Subcutaneous preadipocyte (primary cell): Measurements from ENCODE around the gene RALGAPA2. TPM values are rescaled to one million over a fixed set of nuclear protein-coding genes. Genes with fewer than 3 reads are reported as not detected.

Source experiments
- small RNA-seq: library from RNA; depleted of rRNA; stranded (forward); fragments of <200 nt; gene quantifications from one replicate; pipeline ENCODE3, GENCODE V24; 2012
- total RNA-seq: library from RNA; depleted of rRNA; stranded (reverse); fragments of >200 nt; gene quantifications from 2 replicates; pipeline ENCODE4 v1.2.3, GENCODE V29; 2012

Gene RALGAPA2
- total RNA-seq = 5.1 and 5.7 TPM in 2 replicates

GRCh38 chr20:20712474-20713243, at the start of gene RALGAPA2:
RALGAPA2 (minus strand) TSS chr20:20712644; CDS start chr20:20712480, 164 bp downstream.

DNA sequence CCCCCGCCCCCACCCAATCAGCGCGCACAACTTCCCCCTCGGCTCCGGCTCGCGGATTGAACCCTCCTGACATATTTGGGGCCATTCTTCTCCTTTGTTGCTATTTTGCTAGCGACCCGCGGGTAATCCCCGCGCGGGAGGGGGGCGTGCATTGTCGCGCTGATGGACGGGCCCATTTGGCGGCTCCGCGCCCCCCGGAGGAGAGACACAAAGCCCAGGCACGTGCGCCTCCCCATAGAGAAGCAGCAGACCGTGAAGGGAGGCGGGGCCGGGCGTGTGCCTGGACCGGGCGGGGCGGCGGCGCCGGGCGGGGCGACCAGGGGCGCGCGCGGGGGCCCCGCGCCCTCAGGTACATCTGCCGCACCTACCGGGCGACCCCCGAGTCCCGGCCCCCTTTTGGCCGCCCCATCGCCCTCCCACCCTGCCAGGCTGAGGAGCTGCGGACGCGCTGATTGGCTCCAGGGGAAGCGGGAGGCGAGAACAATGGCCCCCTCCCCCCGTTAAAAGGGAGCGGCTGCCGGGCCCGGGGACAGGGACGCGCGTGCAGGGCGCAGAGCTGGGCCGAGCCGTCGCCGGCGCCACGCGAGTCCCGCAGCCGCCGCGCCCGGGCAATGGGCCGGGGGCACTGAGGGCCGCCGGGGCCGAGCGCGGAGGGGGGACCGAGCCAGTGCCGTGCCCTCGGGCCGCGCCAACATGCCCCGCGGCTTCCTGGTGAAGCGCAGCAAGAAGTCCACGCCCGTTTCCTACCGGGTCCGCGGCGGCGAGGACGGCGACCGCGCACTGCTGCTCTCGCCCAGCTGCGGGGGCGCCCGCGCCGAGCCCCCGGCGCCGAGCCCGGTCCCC, 344.6 kb downstream of the RALGAPA2 start, which contains the start of gene INSM1:
TSS of gene INSM1 (plus strand) at position 530 of the 843 bp plus-strand sequence. CDS start at position 694, 164 bp downstream.

Small RNA genes within 50 kb of the gene (small RNA-seq; reads per million reads assigned to genes)
- not detected for gene EIF4E2P1
- not detected for gene RN7SL607P
